KMS-11 (cell line): ENCODE data around the gene RPS6KA3.
A peak's percentile ranks its signal among the peaks of the same experiment; 100 is the strongest.

Experiments used
- H2AFZ ChIP-seq: fragments of 200-600 bp; sonication (generic); 2 replicates; pipeline ENCODE4 v1.6.1; 2016; ENCODE audit warnings: antibody characterized with exemption, mixed run types, low read depth
- H3K27ac ChIP-seq: fragments of 200-600 bp; sonication (generic); 2 replicates; pipeline ENCODE4 v1.6.1; 2016; ENCODE audit warnings: mild to moderate bottlenecking, mixed run types
- H3K27me3 ChIP-seq: fragments of 200-600 bp; sonication (generic); 2 replicates; pipeline ENCODE4 v1.6.1; 2017; ENCODE audit warnings: mild to moderate bottlenecking, low read depth, mixed run types, moderate library complexity; ENCODE audit not compliant: insufficient read depth
- H3K36me3 ChIP-seq: fragments of 200-600 bp; sonication (generic); 2 replicates; pipeline ENCODE4 v1.6.1; 2017; ENCODE audit warnings: mild to moderate bottlenecking, mixed run types; ENCODE audit not compliant: insufficient read depth
- H3K4me1 ChIP-seq: fragments of 200-600 bp; sonication (generic); 2 replicates; pipeline ENCODE4 v1.6.1; 2016; ENCODE audit warnings: mild to moderate bottlenecking, low read depth, mixed run types; ENCODE audit not compliant: poor library complexity, severe bottlenecking
- H3K4me2 ChIP-seq: fragments of 200-600 bp; sonication (generic); 2 replicates; pipeline ENCODE4 v1.7.0; 2016; ENCODE audit warnings: mild to moderate bottlenecking, mixed run types
- H3K4me3 ChIP-seq: fragments of 200-600 bp; sonication (generic); IDR thresholded peaks from 2 replicates; pipeline ENCODE4 v1.6.1; 2017; ENCODE audit warnings: low read depth, low read length, mixed read lengths; ENCODE audit not compliant: insufficient read depth
- H3K79me2 ChIP-seq: fragments of 200-600 bp; sonication (generic); 2 replicates; pipeline ENCODE4 v1.6.1; 2016; ENCODE audit warnings: low read depth, mixed run types; ENCODE audit not compliant: insufficient read depth
- H3K9ac ChIP-seq: fragments of 200-600 bp; sonication (generic); 2 replicates; pipeline ENCODE4 v1.6.1; 2016; ENCODE audit warnings: mild to moderate bottlenecking, mixed run types
- H4K20me1 ChIP-seq: fragments of 200-600 bp; sonication (generic); 2 replicates; pipeline ENCODE4 v1.6.1; 2016; ENCODE audit warnings: mild to moderate bottlenecking, mixed run types; ENCODE audit not compliant: insufficient read depth
- CTCF ChIP-seq: fragments of 200-600 bp; sonication (generic); conservative IDR thresholded peaks from 2 replicates; pipeline ENCODE4 v1.6.1; 2017; ENCODE audit warnings: low read depth, mild to moderate bottlenecking, antibody characterized with exemption, low read length, moderate library complexity, mixed read lengths

RPS6KA3 gene

GRCh38 chrX:20266810-20267606 lies at the start of gene RPS6KA3:
Gene RPS6KA3 (minus strand): TSS chrX:20266909. CDS start chrX:20266632, 277 bp downstream.
- Histone ChIP-seq H3K79me2 (peaks cover 41% of the 10 kb centered on the region), H3K27ac (peak within 1 kb of the TSS; percentile 80), H4K20me1 (0 out of 2 replicates have a peak, but pooled peaks cover 4% of the 10 kb centered on the region), H3K9ac (peak within 1 kb of the TSS; percentile 77), H2AFZ (peak within 1 kb of the TSS; percentile 71), H3K4me2 (peak within 1 kb of the TSS; percentile 73), H3K4me1 (peaks cover 28% of the 10 kb centered on the region), H3K36me3 (no peaks in the 10 kb centered on the region), H3K27me3 (no peaks in the 10 kb centered on the region), H3K4me3 (peak within 1 kb of the TSS; percentile 51)
- no peak for TF ChIP-seq CTCF

- Histone ChIP-seq H3K9ac (no peak overlapping the region), H4K20me1 (no peaks in the 10 kb centered on the region), H3K27ac (no peak overlapping the region), H3K27me3 (no peaks in the 10 kb centered on the region), H3K4me2 (no peak overlapping the region), H3K4me3 (no peak overlapping the region), H3K4me1 (no peaks in the 10 kb centered on the region), H3K36me3 (no peaks in the 10 kb centered on the region), H2AFZ (no peak overlapping the region), H3K79me2 (no peaks in the 10 kb centered on the region)
- no peak for TF ChIP-seq CTCF
Observed at GRCh38 chrX:20315140-20315539, 48.4 kb upstream of the RPS6KA3 start.

GRCh38 chrX:20313899-20314298 lies 47.2 kb upstream of the RPS6KA3 start:
- TF ChIP-seq CTCF: no peak
- no peaks in the 10 kb centered on the region for H4K20me1 ChIP-seq
- H3K9ac ChIP-seq: no peak overlapping the region
- H3K4me3 ChIP-seq: no peak overlapping the region
- H3K4me2 ChIP-seq: no peak overlapping the region
- no peaks in the 10 kb centered on the region for H3K27me3 ChIP-seq
- H3K36me3 ChIP-seq: no peaks in the 10 kb centered on the region
- no peaks in the 10 kb centered on the region for H3K79me2 ChIP-seq
- H3K27ac ChIP-seq: no peak overlapping the region
- H3K4me1 ChIP-seq: no peaks in the 10 kb centered on the region
- no peak overlapping the region for H2AFZ ChIP-seq

- no peak for TF ChIP-seq CTCF
- Histone ChIP-seq H3K9ac (no peak overlapping the region), H3K4me1 (no peaks in the 10 kb centered on the region), H3K79me2 (no peaks in the 10 kb centered on the region), H4K20me1 (no peaks in the 10 kb centered on the region), H3K36me3 (no peaks in the 10 kb centered on the region), H3K4me3 (no peak overlapping the region), H3K4me2 (no peak overlapping the region), H3K27ac (no peak overlapping the region), H2AFZ (no peak overlapping the region), H3K27me3 (no peaks in the 10 kb centered on the region)
Observed at GRCh38 chrX:20312018-20312417, 45.3 kb upstream of the RPS6KA3 start.
